AG09319 (cell line): ENCODE results near the gene PLCB1.

Experiments used
- DNase-seq: peaks from one replicate; pipeline ENCODE4 v3.0.0-alpha.2; 2010; ENCODE audit warnings: low read depth; ENCODE audit errors: extremely low read depth
- CTCF ChIP-seq: IDR thresholded peaks from 2 replicates; pipeline ENCODE4 v1.5.1; 2011; ENCODE audit warnings: low read depth, mild to moderate bottlenecking, inconsistent platforms, low read length, moderate library complexity

PLCB1 gene

DNA sequence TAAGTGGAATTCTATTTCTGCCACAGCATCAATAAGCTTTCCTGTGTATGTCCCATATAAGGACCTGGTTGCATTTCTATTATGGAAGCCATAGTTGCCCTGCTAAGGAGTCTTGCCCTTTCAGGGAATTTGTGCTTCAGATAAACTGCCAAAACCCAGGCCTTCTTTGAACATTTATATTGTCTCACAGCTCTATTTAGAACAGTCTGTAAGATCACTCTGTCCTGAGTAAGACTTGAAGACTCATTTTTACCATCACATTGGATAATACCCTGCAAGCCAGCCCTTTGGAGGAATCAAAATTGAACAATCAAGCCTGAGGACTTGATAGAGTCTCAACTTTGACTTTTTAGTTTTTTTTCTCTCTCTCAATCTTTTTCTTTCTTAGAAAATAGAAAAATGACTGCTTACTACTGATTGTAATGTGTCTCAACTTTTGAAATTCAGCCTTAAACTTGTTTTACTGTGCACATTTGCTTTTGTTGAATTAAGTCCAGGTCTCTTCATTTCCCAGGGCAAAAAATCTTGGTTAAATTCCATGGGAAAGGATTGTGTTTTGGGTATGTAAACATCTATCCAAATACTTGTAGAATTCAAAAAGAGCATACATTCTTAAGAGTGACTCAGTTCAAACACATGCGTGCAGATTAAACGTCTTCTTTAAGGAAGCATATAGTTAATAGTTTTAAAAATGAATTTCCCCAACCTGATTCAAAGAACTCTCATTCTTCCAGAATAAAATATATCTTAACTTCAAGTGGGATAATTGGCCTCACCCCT lies 91.2 kb downstream of the PLCB1 start:
- no peak for TF ChIP-seq CTCF
- DNase-seq = peak; percentile 73

- no peak for DNase-seq
- no peak for TF ChIP-seq CTCF
Measured at GRCh38 chr20:8225658-8226057, 93.6 kb downstream of the PLCB1 start.

DNA sequence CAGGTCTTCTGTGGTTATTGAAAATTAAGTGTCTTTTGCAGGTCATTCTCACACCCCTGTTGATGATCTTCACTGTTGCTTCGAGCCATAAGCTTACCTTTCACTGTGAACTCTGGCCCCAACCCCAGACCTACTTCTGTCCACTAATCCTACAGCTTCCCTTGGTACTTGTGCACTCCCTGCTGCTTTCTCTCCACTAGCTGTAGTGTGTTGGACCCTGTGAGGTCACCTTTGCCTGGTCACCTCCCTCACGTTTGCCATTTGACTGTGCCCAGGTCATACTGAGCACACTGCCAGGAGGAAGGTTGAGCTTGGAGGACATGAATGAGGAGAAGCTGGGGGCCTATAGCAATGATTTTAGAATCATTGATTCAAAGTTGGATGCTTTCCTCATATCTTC lies 94.0 kb downstream of the PLCB1 start:
- no peak for TF ChIP-seq CTCF
- DNase-seq = no peak

- no peak for DNase-seq
- TF ChIP-seq CTCF = no peak
Measured at GRCh38 chr20:8227293-8227692, 95.2 kb downstream of the PLCB1 start.

DNA sequence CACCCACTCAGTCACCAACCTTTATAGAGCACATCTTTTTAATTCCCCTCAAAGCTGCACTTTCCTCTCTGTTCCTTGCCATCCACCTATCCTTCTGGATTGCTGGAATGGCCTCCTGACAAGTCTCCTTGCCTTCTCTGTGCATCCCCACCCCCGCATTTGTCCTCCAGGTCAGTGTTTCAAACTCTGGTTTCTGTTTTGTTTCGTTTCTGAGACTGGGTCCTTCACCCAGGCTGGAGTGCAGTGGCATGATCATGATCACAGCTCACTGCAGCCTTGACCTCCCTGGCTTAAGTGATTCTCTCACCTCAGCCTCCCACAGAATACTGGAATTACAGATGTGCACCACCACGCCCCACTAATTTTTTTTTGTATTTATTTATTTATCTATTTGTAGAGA lies 96.2 kb downstream of the PLCB1 start:
- no peak for DNase-seq
- no peak for TF ChIP-seq CTCF

DNA sequence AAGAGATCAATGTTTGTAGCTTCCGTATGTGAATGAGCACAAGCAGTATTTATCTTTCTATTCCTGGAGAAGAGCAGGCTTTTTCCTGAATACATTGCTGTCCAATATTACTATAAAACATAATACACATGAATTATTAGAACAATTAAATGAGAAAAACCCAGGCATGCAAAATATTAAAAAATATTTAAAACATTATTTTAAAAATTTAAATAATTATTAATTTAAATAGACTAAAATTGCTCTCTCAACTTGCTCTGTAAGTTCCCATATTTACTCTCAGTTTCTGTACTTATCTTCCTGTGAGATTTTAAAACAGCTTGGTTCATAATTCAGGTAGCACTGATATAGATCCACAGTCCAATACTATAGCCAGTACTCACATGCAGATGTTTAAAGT lies 97.0 kb downstream of the PLCB1 start:
- no peak for TF ChIP-seq CTCF
- no peak for DNase-seq

DNA sequence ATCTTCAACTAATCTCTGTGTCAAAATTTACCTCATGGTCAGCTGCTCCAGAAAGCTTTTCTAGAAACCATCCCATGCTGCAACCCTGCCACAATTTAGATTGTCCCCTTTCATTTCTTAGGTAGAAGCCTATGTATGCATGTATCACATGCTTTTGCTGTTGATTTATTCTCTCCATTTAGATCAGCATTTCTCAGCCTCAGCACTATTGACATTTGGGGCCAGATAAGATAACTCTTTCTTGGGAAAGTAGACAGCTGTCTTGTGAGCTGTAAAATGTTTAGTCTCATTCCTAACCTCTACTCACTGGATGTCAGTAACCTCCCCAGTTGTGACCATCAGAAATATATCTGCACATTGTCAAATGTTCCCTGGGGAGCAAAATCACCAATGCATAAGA lies 99.0 kb downstream of the PLCB1 start:
- TF ChIP-seq CTCF = no peak
- DNase-seq = no peak
